ENCODE measurements around the gene BCL2L13. TPM values are rescaled to one million over a fixed set of nuclear protein-coding genes. Genes with fewer than 3 reads are reported as not detected.

Gene BCL2L13
- total RNA-seq, 1 experiment from 2014 or later: 63.8 TPM

GRCh38 chr22:17705546-17705945 is 67.0 kb downstream of the BCL2L13 start:
- peaks cover 42% of the 10 kb centered on the region for H3K36me3 ChIP-seq
- DNase-seq: no peak
- no peak overlapping the region for H3K4me3 ChIP-seq
- no peaks in the 10 kb centered on the region for H3K9me3 ChIP-seq
- no peaks in the 10 kb centered on the region for H3K27me3 ChIP-seq

GRCh38 chr22:17705951-17706900 is 67.7 kb downstream of the BCL2L13 start:
- peaks cover 42% of the 10 kb centered on the region for H3K36me3 ChIP-seq
- peak; percentile 81 for DNase-seq
- H3K4me3 ChIP-seq: peak overlapping the region; percentile 26
- H3K27me3 ChIP-seq: no peaks in the 10 kb centered on the region
- H3K9me3 ChIP-seq: no peaks in the 10 kb centered on the region

- no peaks in the 10 kb centered on the region for H3K27me3 ChIP-seq
- H3K36me3 ChIP-seq: peaks cover 45% of the 10 kb centered on the region
- no peaks in the 10 kb centered on the region for H3K9me3 ChIP-seq
- DNase-seq: no peak
- H3K4me3 ChIP-seq: peak overlapping the region; percentile 26
Measured at GRCh38 chr22:17706947-17707346, 68.4 kb downstream of the BCL2L13 start.

GRCh38 chr22:17707526-17707925 is 69.0 kb downstream of the BCL2L13 start:
- Histone ChIP-seq H3K27me3 (no peaks in the 10 kb centered on the region), H3K4me3 (peak overlapping the region; percentile 26; the same call in 1 of the 2 replicates), H3K36me3 (peaks cover 48% of the 10 kb centered on the region), H3K9me3 (no peaks in the 10 kb centered on the region)
- DNase-seq: no peak

- DNase-seq: no peak
- H3K36me3 ChIP-seq: peaks cover 27% of the 10 kb centered on the region
- H3K9me3 ChIP-seq: no peaks in the 10 kb centered on the region
- no peaks in the 10 kb centered on the region for H3K27me3 ChIP-seq
- H3K4me3 ChIP-seq: no peak overlapping the region
Measured at GRCh38 chr22:17710023-17710422, 71.5 kb downstream of the BCL2L13 start.

- peaks cover 26% of the 10 kb centered on the region for H3K36me3 ChIP-seq
- no peak overlapping the region for H3K4me3 ChIP-seq
- no peaks in the 10 kb centered on the region for H3K27me3 ChIP-seq
- DNase-seq: no peak
- no peaks in the 10 kb centered on the region for H3K9me3 ChIP-seq
Measured at GRCh38 chr22:17712441-17712840, 73.9 kb downstream of the BCL2L13 start.

GRCh38 chr22:17716529-17716928 is 78.0 kb downstream of the BCL2L13 start:
- no peak for DNase-seq
- no peaks in the 10 kb centered on the region for H3K27me3 ChIP-seq
- no peaks in the 10 kb centered on the region for H3K9me3 ChIP-seq
- H3K36me3 ChIP-seq: peaks cover 8% of the 10 kb centered on the region
- H3K4me3 ChIP-seq: no peak overlapping the region

GRCh38 chr22:17717708-17718107 is 79.2 kb downstream of the BCL2L13 start:
- H3K4me3 ChIP-seq: no peak overlapping the region
- H3K27me3 ChIP-seq: no peaks in the 10 kb centered on the region
- DNase-seq: no peak
- peaks cover 3% of the 10 kb centered on the region; the same call in 1 of the 2 replicates for H3K36me3 ChIP-seq
- no peaks in the 10 kb centered on the region for H3K9me3 ChIP-seq

- H3K27me3 ChIP-seq: no peaks in the 10 kb centered on the region
- H3K4me3 ChIP-seq: no peak overlapping the region
- H3K9me3 ChIP-seq: no peaks in the 10 kb centered on the region
- 0 out of 2 replicates have a peak, but pooled peaks cover 3% of the 10 kb centered on the region for H3K36me3 ChIP-seq
- no peak for DNase-seq
Measured at GRCh38 chr22:17719911-17720310, 81.4 kb downstream of the BCL2L13 start.

GRCh38 chr22:17724241-17724640 is 85.7 kb downstream of the BCL2L13 start:
- Histone ChIP-seq H3K27me3 (no peaks in the 10 kb centered on the region), H3K4me3 (no peak overlapping the region), H3K36me3 (peaks cover 22% of the 10 kb centered on the region), H3K9me3 (no peaks in the 10 kb centered on the region)
- DNase-seq: no peak

GRCh38 chr22:17724678-17725499 is 86.3 kb downstream of the BCL2L13 start:
- no peak overlapping the region for H3K4me3 ChIP-seq
- DNase-seq: no peak
- no peaks in the 10 kb centered on the region for H3K9me3 ChIP-seq
- H3K36me3 ChIP-seq: peaks cover 28% of the 10 kb centered on the region
- no peaks in the 10 kb centered on the region for H3K27me3 ChIP-seq

- no peak for DNase-seq
- Histone ChIP-seq H3K27me3 (no peaks in the 10 kb centered on the region), H3K9me3 (no peaks in the 10 kb centered on the region), H3K4me3 (no peak overlapping the region), H3K36me3 (peaks cover 34% of the 10 kb centered on the region)
Measured at GRCh38 chr22:17725500-17725796, 86.9 kb downstream of the BCL2L13 start.

GRCh38 chr22:17726006-17726927 is 87.7 kb downstream of the BCL2L13 start:
- Histone ChIP-seq H3K4me3 (no peak overlapping the region), H3K36me3 (peaks cover 38% of the 10 kb centered on the region), H3K27me3 (no peaks in the 10 kb centered on the region), H3K9me3 (no peaks in the 10 kb centered on the region)
- DNase-seq: no peak

- peaks cover 48% of the 10 kb centered on the region for H3K36me3 ChIP-seq
- H3K4me3 ChIP-seq: no peak overlapping the region
- no peaks in the 10 kb centered on the region for H3K27me3 ChIP-seq
- no peaks in the 10 kb centered on the region for H3K9me3 ChIP-seq
- no peak for DNase-seq
Measured at GRCh38 chr22:17726928-17727897, 88.7 kb downstream of the BCL2L13 start.

- Histone ChIP-seq H3K4me3 (no peak overlapping the region), H3K9me3 (no peaks in the 10 kb centered on the region), H3K27me3 (no peaks in the 10 kb centered on the region), H3K36me3 (peaks cover 62% of the 10 kb centered on the region)
- DNase-seq: no peak
Measured at GRCh38 chr22:17728786-17729185, 90.2 kb downstream of the BCL2L13 start.

All from MG63 (cell line).